Activated CD8-positive, alpha-beta memory T cell treated with anti-CD3 and anti-CD28 coated beads, Interleukin-2, amount 50 U/mL, for 1 hour (primary cell): Measurements from ENCODE around the gene EFR3B.
"Not testable (repeated sequence)": the region's sequence is repeated elsewhere in the genome, so short reads cannot be mapped to it uniquely, and the experiment has no call there.

ENCODE experiments used
- DNase-seq: peaks from one replicate; pipeline ENCODE4 v3.0.0-alpha.2; 2020; ENCODE audit errors: extremely low read depth

Gene EFR3B

GRCh38 chr2:25041928-25042320 is at the start of gene EFR3B:
Gene EFR3B (plus strand): TSS chr2:25042076. CDS start chr2:25042313, 237 bp downstream.
- peak; percentile 74 for DNase-seq

GRCh38 chr2:24993406-24994145 is 48.3 kb upstream of the EFR3B start:
- no peak for DNase-seq

GRCh38 chr2:24994146-24994724 is 47.6 kb upstream of the EFR3B start:
- DNase-seq, result no peak

GRCh38 chr2:24999097-24999496 is 42.8 kb upstream of the EFR3B start:
- not testable (repeated sequence) for DNase-seq

GRCh38 chr2:25000036-25000435 is 41.8 kb upstream of the EFR3B start:
- DNase-seq, result no peak

GRCh38 chr2:25000503-25001324 is 41.2 kb upstream of the EFR3B start:
- no peak for DNase-seq

- no peak for DNase-seq
Measured at GRCh38 chr2:25001325-25001637, 40.6 kb upstream of the EFR3B start.

- DNase-seq, result no peak
Measured at GRCh38 chr2:25002066-25002465, 39.8 kb upstream of the EFR3B start.

- DNase-seq, result no peak
Measured at GRCh38 chr2:25009954-25010353, 31.9 kb upstream of the EFR3B start.

GRCh38 chr2:25011342-25011741 is 30.5 kb upstream of the EFR3B start:
- DNase-seq, result not testable (repeated sequence)

GRCh38 chr2:25014631-25015030 is 27.2 kb upstream of the EFR3B start:
- DNase-seq, result no peak

- no peak for DNase-seq
Measured at GRCh38 chr2:25018681-25019080, 23.2 kb upstream of the EFR3B start.

- DNase-seq, result no peak
Measured at GRCh38 chr2:25021791-25022362, 20.0 kb upstream of the EFR3B start.

- DNase-seq, result no peak
Measured at GRCh38 chr2:25023333-25023732, 18.5 kb upstream of the EFR3B start.

- DNase-seq, result no peak
Measured at GRCh38 chr2:25025229-25026007, 16.5 kb upstream of the EFR3B start.

GRCh38 chr2:25026008-25026530 is 15.8 kb upstream of the EFR3B start:
- no peak for DNase-seq

- DNase-seq, result no peak
Measured at GRCh38 chr2:25029183-25029554, 12.7 kb upstream of the EFR3B start.

GRCh38 chr2:25030702-25031101 is 11.2 kb upstream of the EFR3B start:
- DNase-seq, result no peak

- DNase-seq, result no peak
Measured at GRCh38 chr2:25032094-25032493, 9.8 kb upstream of the EFR3B start.

GRCh38 chr2:25032901-25033300 is 9.0 kb upstream of the EFR3B start:
- DNase-seq, result no peak

- no peak for DNase-seq
Measured at GRCh38 chr2:25034081-25034480, 7.8 kb upstream of the EFR3B start.
